Measurements from ENCODE around the gene PTHLH. TPM values are rescaled to one million over a fixed set of nuclear protein-coding genes. Genes with fewer than 3 reads are reported as not detected.

Gene PTHLH
- total and polyA plus RNA-seq, 2 experiments from 2014 or later, result not detected

GRCh38 chr12:28017126-28017872 is 44.8 kb upstream of the PTHLH start:
- Mint-ChIP-seq H3K36me3 (ENCODE audit: low read depth) (no peaks in the 10 kb centered on the region), H3K4me3 (no peak overlapping the region), H3K27me3 (ENCODE audit: insufficient read depth, low read depth, poor library complexity) (no peaks in the 10 kb centered on the region), H3K27ac (no peak overlapping the region), H3K9me3 (no peaks in the 10 kb centered on the region), H3K4me1 (no peaks in the 10 kb centered on the region)
- Histone ChIP-seq H3K4me2 (no peak overlapping the region), H3K27me3 (ENCODE audit: insufficient read depth) (no peaks in the 10 kb centered on the region), H3F3A (replicated peaks; ENCODE audit: low read depth) (no peaks in the 10 kb centered on the region), H4K20me1 (replicated peaks; ENCODE audit: insufficient read depth) (no peaks in the 10 kb centered on the region), H3K4me1 (ENCODE audit: insufficient read depth) (no peaks in the 10 kb centered on the region), H3K27ac (ENCODE audit: low read depth) (no peak overlapping the region), H2AFZ (no peak overlapping the region), H3K36me3 (ENCODE audit: insufficient read depth) (no peaks in the 10 kb centered on the region), H3K4me3 (no peak overlapping the region), H3K9me2 (ENCODE audit: insufficient read depth) (peaks cover 6% of the 10 kb centered on the region; the same call in 1 of the 2 replicates), H3K79me2 (replicated peaks; ENCODE audit: insufficient read depth) (no peaks in the 10 kb centered on the region)
- TF ChIP-seq ZNF462 (CRISPR knock-in tag; IDR thresholded peaks at IDR 0.05) (no peak), ZNF114 (CRISPR knock-in tag; IDR thresholded peaks at IDR 0.05) (no peak), JUNB (IDR thresholded peaks at IDR 0.05; ENCODE audit: unreplicated experiment) (no peak), ETS1 (IDR thresholded peaks at IDR 0.05) (no peak), CREB1 (CRISPR knock-in tag; IDR thresholded peaks at IDR 0.05; ENCODE audit: low read depth) (no peak), EZH2 (IDR thresholded peaks at IDR 0.05; ENCODE audit: low read depth, unreplicated experiment) (no peak), STAT1 (IDR thresholded peaks at IDR 0.05; ENCODE audit: unreplicated experiment) (no peak), EZH2phosphoT487 (IDR thresholded peaks at IDR 0.05; ENCODE audit: unreplicated experiment) (no peak), POLR2AphosphoS5 (IDR thresholded peaks at IDR 0.05; ENCODE audit: low read depth) (no peak), ZNF331 (CRISPR knock-in tag; IDR thresholded peaks at IDR 0.05; ENCODE audit: low read depth) (no peak), REST (IDR thresholded peaks at IDR 0.05; ENCODE audit: unreplicated experiment) (no peak), CTCF (conservative IDR thresholded peaks at IDR 0.05; ENCODE audit: low read depth in 2 of 2) (no peak), NANOG (IDR thresholded peaks at IDR 0.05; ENCODE audit: borderline replicate concordance) (no peak)
- DNase-seq (ENCODE audit: low spot score), result no peak
- no peak for ATAC-seq

Measured in GM23338 (cell line).